Esophagus muscularis mucosa (tissue), 4 donors: Measurements from ENCODE around the gene UNC45A. TPM values are rescaled to one million over a fixed set of nuclear protein-coding genes. Genes with fewer than 3 reads are reported as not detected.
"Not testable (repeated sequence)": the region's sequence is repeated elsewhere in the genome, so short reads cannot be mapped to it uniquely, and the experiment has no call there.

Source experiments
- DNase-seq: peaks from one replicate; pipeline ENCODE4 v3.0.0-alpha.2; 2017; ENCODE audit errors: extremely low spot score
- H3K27ac ChIP-seq, 4 donors: fragments of 200-600 bp; sonication (generic); replicated peaks in 1 of 4; 1 replicate in 3 of 4; 2 replicates in 1 of 4; pipeline ENCODE4 v1.5.1; 2016 to 2019; ENCODE audit warnings: mild to moderate bottlenecking in 1 of 4
- H3K27me3 ChIP-seq, 4 donors: fragments of 200-600 bp; sonication (generic); one replicate each; pipeline versions ENCODE4 v1.5.1 to v1.6.0; 2016 to 2019
- H3K36me3 ChIP-seq, 4 donors: fragments of 200-600 bp; sonication (generic); one replicate each; pipeline ENCODE4 v1.5.1; 2016 to 2019
- H3K4me1 ChIP-seq, 4 donors: fragments of 200-600 bp; sonication (generic); one replicate each; pipeline ENCODE4 v1.5.1; 2016 to 2019
- H3K4me3 ChIP-seq, 4 donors: fragments of 200-600 bp; sonication (generic); 1 replicate in 2 of 4; 2 replicates in 2 of 4; pipeline ENCODE4 v1.5.1; 2016 to 2019; ENCODE audit warnings: mild to moderate bottlenecking in 4 of 4, moderate library complexity in 1 of 4
- H3K9me3 ChIP-seq, 4 donors: fragments of 200-600 bp; sonication (generic); 1 replicate in 3 of 4; 2 replicates in 1 of 4; pipeline ENCODE4 v1.5.1; 2016 to 2019
- CTCF ChIP-seq, 3 experiments: fragments of 200-600 bp in 2 of 3; fragments of 450-650 bp in 1 of 3; sonication (generic) in 2 of 3; IDR thresholded peaks; one replicate each; pipeline ENCODE4 v1.5.1; 2017 to 2019; ENCODE audit warnings: antibody characterized with exemption in 3 of 3, mild to moderate bottlenecking in 2 of 3, moderate library complexity in 1 of 3
- EP300 ChIP-seq: sonication (generic); formaldehyde crosslinking; IDR thresholded peaks from one replicate; pipeline ENCODE4 v1.6.1; 2017; ENCODE audit warnings: antibody characterized with exemption
- POLR2A ChIP-seq: fragments of 450-650 bp; IDR thresholded peaks from one replicate; pipeline ENCODE4 v1.6.1; 2017; ENCODE audit warnings: antibody characterized with exemption, moderate library complexity, mild to moderate bottlenecking, low read depth
- POLR2AphosphoS5 ChIP-seq, 2 donors: sonication (generic); formaldehyde crosslinking; IDR thresholded peaks; one replicate each; pipeline ENCODE4 v1.6.1; 2017; ENCODE audit warnings: antibody characterized with exemption in 2 of 2
- WGBS: methylation state at CpG from one replicate; pipeline ENCODE4 v1.1.5; 2018; 5-methylcytosine and 5-hydroxymethylcytosine counted together
- intact Hi-C: fragments of 100-400 bp; cut with DNase I; formaldehyde crosslinking; loops from one replicate; pipeline ENCODE4 v1.15.1; 2023
- total RNA-seq, 4 donors: library from RNA; depleted of rRNA; stranded (reverse); fragments of >200 nt; gene quantifications; one replicate each; pipeline versions ENCODE4 v1.1.0 to v1.2.1, GENCODE V29; 2016

Gene UNC45A
- total RNA-seq, 4 donors from 2014 or later, result 88.6 to 113 (median 93.2) TPM

DNA sequence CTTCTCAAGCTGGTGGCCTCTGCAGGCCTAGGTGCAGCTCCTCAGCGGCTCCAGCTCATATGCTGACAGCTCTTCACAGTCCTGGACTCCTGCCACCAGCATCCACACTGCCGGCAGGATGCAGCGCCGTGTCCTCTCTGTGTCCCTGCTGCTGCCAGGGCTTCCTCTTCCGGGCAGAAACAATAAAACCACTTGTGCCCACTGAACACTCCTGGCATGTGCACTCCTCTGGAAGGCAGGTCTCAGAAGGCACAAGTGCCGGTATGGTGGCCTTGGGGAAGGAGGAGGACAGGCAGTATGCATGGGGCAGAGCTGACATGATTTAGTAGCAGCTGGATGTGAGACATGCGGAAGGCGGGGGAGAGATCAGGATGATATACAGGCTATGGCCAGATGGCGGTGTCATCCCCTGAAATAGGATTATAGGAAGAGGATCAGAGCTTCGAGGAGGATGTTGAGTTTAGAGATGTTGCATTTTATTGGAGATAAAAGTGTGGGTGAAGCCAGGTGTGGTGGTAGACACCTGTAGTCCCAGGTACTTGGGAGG, 39.4 kb upstream of the UNC45A start:
- Histone ChIP-seq H3K36me3 (peaks cover 41 to 58% (median 53%) of the 10 kb centered on the region in 4 donors), H3K27me3 (no peaks in the 10 kb centered on the region), H3K4me1 (peaks cover 0 to 3% (median 0%) of the 10 kb centered on the region in 4 donors), H3K4me3 (no peak overlapping the region), H3K9me3 (no peaks in the 10 kb centered on the region), H3K27ac (no peak overlapping the region)
- no peak for DNase-seq
- TF ChIP-seq POLR2AphosphoS5 (IDR thresholded peaks at IDR 0.05) (no peak), POLR2A (no peak), CTCF (IDR thresholded peaks at IDR 0.05) (no peak), EP300 (no peak)
- 76% methylated on average over 6 of the region's 10 CpGs for WGBS
- intact Hi-C loops, result no loop called here

DNA sequence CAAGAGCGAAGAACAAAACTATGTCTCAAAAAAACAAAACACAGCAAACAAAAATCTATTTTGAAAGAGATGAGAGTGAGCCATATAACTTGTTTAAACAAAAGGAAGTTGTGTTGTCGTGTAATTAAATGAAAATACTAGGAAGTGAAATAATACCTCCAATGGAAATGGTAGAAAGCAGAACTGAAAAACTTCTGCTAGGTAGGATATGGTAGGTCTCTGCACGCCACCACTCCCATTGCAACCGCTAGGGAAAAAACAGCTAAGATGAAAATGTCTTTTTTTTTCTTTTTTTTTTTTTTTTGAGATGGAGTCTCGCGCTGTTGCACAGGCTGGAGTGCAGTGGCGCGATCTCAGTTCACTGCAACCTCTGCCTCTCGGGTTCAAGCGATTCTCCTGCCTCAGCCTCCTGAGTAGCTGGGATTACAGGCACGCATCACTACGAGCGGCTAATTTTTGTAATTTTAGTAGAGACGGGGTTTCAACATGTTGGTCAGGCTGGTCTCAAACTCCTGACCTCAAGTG, 37.9 kb upstream of the UNC45A start:
- intact Hi-C loops, H3K9me3 ChIP-seq, H3K27ac ChIP-seq, H3K4me3 ChIP-seq, DNase-seq, H3K4me1 ChIP-seq, H3K27me3 ChIP-seq: not testable (repeated sequence)
- H3K36me3 ChIP-seq, result peaks cover 28 to 42% (median 38%) of the 10 kb centered on the region in 4 donors
- 94% methylated on average over 14 of the region's 14 CpGs for WGBS

- no peak for TF ChIP-seq POLR2A
- no peak for TF ChIP-seq CTCF (IDR thresholded peaks at IDR 0.05)
- TF ChIP-seq EP300, result no peak
- TF ChIP-seq POLR2AphosphoS5 (IDR thresholded peaks at IDR 0.05), result no peak
- intact Hi-C loops, result loop anchor here (1.0 kb wide), 2 partner anchors 27 to 31 kb away; partner anchors contain the start of gene HDDC3
- no peak for DNase-seq
- H3K27me3 ChIP-seq, result no peaks in the 10 kb centered on the region
- H3K27ac ChIP-seq, result peak overlapping the region; percentile 90 to 97 (median 96)
- H3K4me3 ChIP-seq, result peak overlapping the region; percentile 73 to 96 (median 86)
- H3K9me3 ChIP-seq, result no peaks in the 10 kb centered on the region
- H3K36me3 ChIP-seq, result peaks cover 15 to 18% (median 17%) of the 10 kb centered on the region in 4 donors
- 60% methylated on average over 14 of the region's 14 CpGs for WGBS
- peaks cover 14 to 35% (median 30%) of the 10 kb centered on the region in 4 donors for H3K4me1 ChIP-seq
Observed at GRCh38 chr15:90901175-90902039, 33.7 kb upstream of the UNC45A start.

DNA sequence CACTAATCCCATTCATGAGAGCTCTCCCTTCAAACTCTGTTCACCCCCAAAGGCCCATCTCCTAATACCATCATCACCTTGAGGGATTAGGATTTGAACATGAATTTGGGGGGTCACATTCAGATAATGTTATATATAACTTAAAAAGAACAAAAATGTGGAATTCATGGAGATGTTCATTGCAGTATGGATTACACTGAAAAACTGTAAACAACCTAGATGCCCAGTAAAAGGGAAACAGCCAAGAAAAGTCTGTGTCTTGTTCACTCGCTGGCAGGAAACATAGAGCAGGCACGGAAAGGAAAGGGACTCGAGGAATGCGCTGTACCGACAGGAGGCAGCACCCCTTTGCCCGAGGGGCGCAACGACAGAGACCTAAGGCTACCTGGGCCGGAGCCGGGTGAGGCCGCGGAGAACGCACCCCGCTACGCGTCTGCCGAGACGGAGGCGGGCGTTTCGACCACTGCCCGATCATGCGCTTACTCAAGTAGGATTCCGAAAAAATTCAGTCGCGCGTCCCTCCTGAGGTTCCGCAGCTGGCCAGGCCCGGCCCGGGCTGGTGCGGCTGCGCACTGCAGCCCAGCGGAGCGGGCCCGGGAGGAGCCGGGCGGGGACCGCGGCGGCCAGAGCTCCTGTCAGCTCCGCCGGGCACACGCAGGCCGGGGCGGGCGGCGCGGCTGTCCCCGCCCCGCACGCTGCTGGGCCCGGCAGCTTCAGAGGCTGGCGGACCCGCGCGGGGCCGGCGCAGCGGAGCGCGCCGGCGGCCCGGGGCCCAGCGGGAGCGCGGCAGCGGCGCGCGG, 32.8 kb upstream of the UNC45A start:
- Histone ChIP-seq H3K4me1 (peaks cover 16 to 43% (median 32%) of the 10 kb centered on the region in 4 donors), H3K36me3 (peaks cover 23 to 26% (median 25%) of the 10 kb centered on the region in 4 donors), H3K4me3 (peak overlapping the region; percentile 73 to 96 (median 86)), H3K27me3 (no peaks in the 10 kb centered on the region), H3K27ac (peak overlapping the region; percentile 90 to 97 (median 96)), H3K9me3 (no peaks in the 10 kb centered on the region)
- intact Hi-C loops, result loop anchor here (1.0 kb wide), 1 partner anchor 30 kb away; the partner anchor contains the start of gene HDDC3
- 0% methylated on average over 14 of the region's 71 CpGs for WGBS
- TF ChIP-seq CTCF (IDR thresholded peaks at IDR 0.05) (peak; percentile 75 to 80 (median 79)), POLR2A (peak; percentile 30), EP300 (no peak), POLR2AphosphoS5 (IDR thresholded peaks at IDR 0.05) (peak; percentile 66 to 81)
- peak; percentile 93 for DNase-seq
